Posterior cingulate gyrus (tissue), 11 donors: ENCODE measurements around the gene USE1.

ENCODE experiments used
- DNase-seq, 10 donors: peaks; one replicate each; pipeline versions ENCODE4 v3.0.0 to v3.0.0-alpha.2; 2020 to 2021; ENCODE audit warnings: mixed read lengths in 3 of 10
- intact Hi-C: fragments of 100-400 bp; cut with DNase I; formaldehyde crosslinking; loops from one replicate; pipeline ENCODE4 v1.15.1; 2023

Gene USE1

DNA sequence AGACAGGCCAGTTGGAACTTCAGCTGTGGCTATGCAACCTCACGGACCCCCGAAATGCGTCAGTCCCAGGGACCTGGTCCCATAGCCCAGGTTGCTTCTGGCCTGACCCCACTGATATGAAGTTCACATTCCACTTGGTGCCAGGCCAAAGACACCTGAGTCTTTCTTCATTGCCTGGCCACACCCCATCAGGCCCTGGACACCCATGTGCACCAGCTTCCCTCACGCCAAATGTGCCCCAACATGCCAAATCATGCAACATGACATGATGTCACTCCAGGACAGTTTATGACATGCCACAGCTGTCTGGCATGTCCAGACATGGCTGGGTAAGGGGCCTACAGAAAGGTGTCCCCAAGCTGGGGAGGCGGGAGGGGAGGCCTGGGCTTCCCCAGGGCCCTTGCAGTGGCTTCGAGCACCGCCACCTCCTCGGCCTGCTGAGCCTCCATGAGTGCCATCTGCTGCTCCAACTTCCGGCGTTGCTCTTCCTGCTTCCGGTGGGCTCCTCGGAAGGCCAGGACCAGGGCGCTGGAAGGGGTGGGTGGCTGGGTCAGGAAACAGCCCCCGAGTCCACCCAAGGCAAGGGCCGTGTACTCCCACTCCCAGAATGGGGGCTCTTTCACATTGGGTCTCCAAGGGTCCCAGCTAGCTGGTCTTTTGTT is 34.9 kb downstream of the USE1 start:
- no peak for DNase-seq
- intact Hi-C loops, result no loop called here

DNA sequence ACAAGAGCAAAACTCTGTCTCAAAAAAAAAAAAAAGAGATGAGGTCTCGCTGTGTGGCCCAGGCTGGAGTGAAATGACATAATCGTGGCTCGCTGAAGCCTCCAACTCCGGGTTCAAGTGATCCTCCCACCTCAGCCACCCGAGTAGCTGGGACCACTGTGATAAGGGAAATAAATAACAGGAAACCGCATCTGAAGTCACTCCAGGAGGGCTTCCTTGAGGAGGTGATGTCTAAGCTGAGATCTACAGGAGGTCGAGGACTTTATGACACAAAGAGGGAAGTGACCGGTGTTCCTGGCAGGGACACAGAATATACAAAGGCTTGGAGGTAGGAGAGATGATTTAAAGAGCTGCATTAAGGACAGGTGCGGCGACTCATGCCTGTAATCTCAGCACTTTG is 39.5 kb downstream of the USE1 start:
- no peak for DNase-seq
- intact Hi-C loops, result no loop called here

DNA sequence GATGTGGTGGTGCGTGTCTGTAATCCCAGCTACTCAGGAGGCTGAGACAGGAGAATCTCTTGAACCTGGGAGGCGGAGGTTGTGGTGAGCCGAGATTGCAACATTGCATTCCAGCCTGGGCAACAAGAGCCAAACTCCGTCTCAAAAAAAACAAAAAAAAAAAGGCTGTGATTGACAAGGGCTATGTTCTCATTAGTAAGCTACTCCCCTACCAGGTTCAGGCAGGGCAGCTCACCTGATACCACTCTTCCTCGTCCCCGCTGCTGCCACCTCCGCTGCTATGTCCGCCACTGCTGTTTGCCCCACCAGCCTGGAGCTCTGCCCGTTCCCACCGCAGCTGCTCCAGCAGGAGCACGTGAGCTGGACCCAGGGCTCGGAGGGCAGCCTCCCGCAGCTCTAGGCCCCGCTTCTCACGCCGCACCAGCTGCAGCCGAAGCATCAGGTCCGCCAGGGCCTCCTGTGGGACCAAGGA is 40.0 kb downstream of the USE1 start:
- intact Hi-C loops, result no loop called here
- no peak for DNase-seq

DNA sequence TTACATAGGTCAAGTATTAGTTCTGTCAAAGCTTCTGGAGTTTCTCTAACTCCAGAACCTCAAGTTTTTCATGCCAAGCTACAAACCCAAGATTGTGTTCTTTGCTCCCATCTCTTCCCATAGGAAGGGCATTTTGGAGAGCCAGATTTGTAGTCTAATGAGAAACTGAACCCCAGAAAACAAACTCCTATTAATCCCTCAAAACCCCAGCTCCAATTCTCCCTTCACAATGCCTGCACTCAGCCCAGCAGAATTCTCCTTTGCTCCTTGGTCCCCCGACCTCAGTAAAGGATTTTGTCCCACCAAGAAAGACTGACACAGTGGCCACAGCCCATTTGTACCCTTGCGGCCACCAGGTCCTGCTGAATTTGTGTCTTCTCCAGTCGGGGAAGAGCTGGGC is 41.0 kb downstream of the USE1 start:
- intact Hi-C loops, result no loop called here
- no peak for DNase-seq

DNA sequence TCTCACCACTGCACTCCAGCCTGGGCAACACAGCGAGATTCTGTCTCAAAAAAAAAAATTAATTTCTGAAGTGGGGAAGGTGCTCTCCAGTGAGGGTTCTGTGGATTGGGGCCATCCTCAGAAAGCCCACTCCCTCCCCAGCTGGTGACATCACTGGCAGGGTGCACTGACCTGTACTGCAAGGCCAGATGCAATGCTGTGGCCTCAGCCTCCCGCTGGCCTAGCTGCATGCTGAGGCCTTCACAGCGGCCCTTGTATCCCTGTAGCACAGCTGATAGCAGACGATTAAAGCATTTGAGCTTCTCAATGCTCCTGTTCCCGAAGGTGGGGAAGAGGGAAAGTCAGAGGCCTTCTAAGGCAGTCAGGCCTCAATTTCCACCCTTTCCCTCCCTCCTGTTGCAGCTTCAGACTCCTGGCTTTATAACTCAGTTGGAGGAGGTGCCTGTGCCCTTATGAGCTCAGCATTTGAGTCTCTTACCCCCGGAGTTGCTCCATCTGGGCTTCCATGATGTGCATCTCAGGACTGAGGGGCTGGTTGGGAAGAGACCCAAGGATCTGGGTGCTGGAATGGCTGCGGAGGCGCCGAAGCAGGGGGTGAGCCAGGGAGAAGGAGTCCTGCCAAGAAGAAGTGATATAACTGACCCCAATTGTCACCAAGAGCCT is 44.1 kb downstream of the USE1 start:
- intact Hi-C loops, result no loop called here
- DNase-seq, result no peak

DNA sequence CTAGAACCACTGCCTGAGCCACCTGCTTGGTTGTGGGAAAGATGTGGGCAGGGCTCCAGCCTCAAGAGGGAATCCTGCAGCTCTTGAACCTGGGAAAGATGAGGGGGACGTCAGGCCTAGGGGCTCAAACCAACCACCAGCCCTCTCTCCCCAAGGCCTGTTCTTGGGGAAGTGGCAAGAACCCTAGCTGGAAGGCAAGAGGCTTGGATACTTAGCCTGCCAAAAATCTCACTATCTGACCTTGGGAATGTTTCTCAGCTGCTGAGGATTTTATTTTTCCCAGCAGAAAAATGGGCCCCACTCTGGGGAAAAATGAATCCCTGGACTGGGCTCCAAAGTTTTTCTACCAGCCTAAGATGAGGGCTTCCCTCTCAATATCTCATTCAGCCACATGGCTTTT is 44.8 kb downstream of the USE1 start:
- intact Hi-C loops, result loop anchor here (10.0 kb wide), 1 partner anchor 45 kb away; the partner anchor contains the start of gene USE1

DNA sequence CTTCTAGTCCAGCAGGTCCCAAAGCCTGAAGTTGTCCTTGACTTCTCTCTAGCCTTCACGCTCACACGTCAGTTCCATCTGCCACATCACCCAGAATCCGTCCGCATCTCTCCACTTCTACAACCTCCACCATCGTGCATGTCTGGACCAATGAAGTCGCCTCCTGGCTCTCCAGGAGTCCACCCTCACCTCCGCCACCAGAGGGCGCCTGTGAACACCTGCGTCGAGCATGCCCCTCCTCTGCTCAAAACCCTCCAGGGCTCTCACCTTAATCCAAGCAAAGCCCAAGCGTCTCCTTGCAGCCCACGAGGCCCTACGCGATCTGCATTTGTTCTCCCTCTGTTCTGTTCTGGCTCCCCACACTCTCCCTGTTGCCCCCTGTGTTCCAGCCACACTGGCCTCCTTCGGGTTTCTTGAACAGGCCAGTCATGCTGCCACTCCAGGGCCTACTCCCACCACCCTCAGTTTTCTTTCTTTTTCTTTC is 45.7 kb downstream of the USE1 start:
- DNase-seq, result peak in 7 of 10 donors; percentile 31 to 89 (median 68)
- intact Hi-C loops, result loop anchor here (10.0 kb wide), 1 partner anchor 46 kb away; the partner anchor contains the start of gene USE1

More for the DNA sequence above, 44.8 kb downstream of the USE1 start:
- DNase-seq, result no peak

DNA sequence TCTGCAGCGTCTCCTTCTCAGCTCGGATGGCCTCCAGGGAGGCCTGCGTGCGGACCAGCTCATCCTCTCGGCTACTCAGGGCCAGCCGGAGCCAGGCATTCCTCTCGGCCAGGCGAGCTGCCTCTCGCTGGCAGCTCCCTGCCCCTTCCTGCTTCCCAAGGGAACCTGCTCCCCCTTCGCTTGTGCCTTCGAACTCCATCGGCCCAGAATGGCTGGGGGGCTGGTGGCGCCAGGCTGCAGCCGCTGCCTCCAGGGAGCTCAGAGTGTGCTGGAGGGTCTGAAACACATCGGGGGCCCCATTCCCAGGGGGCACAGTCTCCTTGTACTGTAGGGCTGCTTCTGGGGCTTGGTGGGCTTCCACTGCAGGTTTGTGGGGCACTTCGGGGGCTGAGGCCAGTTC is 47.4 kb downstream of the USE1 start:
- intact Hi-C loops, result loop anchor here (10.0 kb wide), 1 partner anchor 48 kb away; the partner anchor contains the start of gene USE1
- no peak for DNase-seq

DNA sequence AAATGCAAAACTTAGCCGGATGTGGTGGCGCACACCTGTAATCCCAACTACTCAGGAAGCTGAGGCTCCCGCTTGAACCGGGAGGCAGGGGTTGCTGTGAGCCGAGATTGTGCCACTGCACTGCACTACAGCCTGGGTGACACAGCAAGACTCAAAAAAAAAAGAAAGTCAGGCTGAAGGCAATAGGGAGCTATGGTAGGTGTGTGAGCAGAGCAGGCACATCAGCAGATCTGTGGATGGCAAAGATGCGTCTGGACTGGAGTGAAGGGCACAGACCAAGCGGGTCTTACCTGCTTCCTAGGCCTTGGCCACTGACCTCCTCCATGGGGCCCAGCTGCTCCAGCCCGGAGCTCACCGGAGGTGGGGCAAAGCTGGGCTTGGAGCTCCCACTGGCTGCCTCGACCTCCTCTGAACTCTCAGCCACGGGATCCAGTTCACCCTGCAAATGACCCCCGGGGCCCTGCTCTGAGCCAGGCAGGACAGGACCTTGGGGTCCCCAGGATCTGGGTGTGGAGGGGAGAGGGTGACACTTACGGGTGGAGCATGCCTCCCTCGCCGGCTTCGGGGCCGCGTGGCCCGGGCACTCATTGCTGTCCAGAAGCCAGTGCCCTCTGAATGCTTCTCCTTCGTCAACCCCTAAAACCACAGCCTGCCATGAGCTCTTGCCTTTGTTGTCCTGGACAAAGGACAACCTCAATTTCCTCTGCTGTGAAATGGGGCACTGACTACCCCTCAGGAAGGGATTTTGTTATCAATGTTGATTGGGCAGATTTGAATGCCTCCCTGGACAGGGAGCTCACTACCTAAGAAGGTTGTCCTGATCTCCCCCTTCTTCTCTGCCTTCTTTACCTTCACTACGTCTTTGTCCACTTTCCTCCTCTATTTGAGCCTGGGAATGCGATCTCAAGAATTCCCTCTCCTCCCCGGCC is 48.8 kb downstream of the USE1 start:
- intact Hi-C loops, result loop anchor here (10.0 kb wide), 1 partner anchor 49 kb away; the partner anchor contains the start of gene USE1
- DNase-seq, result no peak

DNA sequence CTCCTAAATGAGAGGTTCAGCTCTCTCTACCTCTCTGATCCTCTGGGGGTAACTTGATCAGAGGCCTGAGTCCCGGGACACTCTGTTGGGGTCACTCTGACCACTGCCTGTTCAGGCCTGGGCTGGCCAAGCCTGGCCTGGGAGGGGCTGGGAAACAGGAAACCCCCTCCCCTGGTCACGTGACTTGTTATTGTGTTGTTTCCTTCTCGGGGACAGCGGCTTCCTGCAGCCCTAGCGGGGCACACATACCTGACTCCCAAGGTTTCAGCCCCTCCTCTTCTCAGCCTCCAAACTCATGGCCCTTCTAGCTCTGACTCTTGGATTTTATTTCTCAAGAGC is 49.5 kb downstream of the USE1 start, which contains the start of gene USHBP1:
USHBP1 (minus strand) TSS at position 105 of the 339 bp plus-strand sequence. CDS start 446 bp downstream, outside the sequence.
- intact Hi-C loops, result loop anchor here (10.0 kb wide), 1 partner anchor 50 kb away; the partner anchor contains the start of gene USE1
- DNase-seq, result no peak

DNA sequence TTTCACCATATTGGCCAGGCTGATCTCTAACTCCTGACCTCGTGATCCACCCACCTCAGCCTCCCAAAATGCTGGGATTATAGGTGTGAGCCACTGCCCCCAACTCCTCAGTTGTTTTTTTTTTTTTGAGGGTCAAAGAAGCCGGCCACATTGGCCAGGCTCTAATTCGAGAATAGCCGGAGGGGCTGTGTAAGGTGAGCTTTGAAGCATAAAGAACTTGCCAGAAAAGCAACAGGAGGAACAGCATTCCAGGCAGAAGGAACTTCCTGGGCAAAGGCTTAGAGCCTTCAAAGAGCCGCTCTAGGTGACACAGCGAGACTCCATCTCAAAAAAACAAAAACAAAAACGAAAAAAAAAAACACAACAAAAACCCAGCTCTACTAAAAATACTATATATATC is 50.9 kb downstream of the USE1 start:
- intact Hi-C loops, result loop anchor here (5.0 to 10.0 kb wide), 2 partner anchors 41 to 51 kb away; partner anchors contain the start of genes DDA1, MRPL34 and USE1
- no peak for DNase-seq

DNA sequence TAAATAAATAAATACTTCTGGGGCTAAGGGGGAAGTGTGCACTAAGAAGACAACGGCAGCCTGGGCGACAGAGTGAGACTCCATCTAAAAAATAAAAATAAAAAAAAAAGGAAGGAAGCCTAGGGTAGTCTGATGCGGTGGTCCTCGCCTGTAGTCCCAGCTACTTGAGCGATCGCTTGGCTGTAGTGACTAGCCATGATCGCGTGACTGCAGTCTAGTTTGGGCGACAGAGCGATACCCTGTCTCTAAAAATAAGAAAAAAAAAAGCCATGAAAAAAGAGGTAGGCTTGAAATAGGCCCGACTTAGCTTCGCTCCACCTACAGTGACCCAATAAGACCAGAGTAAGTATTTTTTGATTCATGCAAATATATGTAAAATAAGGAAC is 51.4 kb downstream of the USE1 start:
- intact Hi-C loops, result loop anchor here (5.0 to 10.0 kb wide), 2 partner anchors 41 to 52 kb away; partner anchors contain the start of genes DDA1, MRPL34 and USE1
- DNase-seq, result no peak

DNA sequence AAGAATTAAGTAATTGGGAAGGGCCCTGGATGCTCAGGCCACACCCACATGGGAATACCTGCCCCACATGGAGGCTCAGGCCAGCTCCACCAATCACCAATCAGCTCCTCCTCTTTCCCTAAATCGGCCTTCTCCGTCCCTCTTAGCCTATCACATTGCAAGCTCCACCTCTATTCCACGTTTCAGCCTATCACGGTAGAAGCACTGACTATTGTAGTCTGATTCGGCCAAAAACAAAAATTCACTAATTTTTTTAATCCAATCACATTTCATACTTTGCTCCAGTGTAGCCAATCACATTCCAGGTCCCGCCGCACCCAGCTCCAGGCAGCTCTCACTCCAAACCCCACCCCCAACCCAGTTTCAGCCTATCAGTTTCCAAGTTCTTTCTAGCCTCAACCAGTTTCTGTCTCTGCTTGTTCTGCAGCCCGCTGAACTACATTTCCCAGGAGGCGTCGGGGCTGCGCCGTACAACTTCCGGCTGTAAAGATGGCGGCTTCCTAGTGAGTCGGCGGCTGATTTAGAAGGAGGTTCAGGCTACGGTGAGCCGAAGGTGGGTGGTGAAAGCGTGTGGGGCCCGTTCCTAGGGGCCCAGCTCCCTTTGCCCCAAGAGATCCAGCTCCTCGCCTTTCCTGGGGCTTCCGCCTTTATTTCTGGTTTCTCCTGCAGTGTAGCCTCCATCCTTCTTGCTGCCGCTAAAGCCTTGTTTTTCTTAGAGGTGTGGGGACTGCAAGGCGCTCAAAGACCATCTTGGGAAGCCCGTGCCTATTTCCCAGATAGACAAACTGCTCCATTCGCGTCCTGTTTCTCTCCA is 52.0 kb downstream of the USE1 start, which contains the start of gene BABAM1:
BABAM1 (plus strand) TSS at position 469 of the 814 bp plus-strand sequence. CDS start 1,364 bp downstream, outside the sequence.
- intact Hi-C loops, result loop anchor here (5.0 to 10.0 kb wide), 2 partner anchors 40 to 52 kb away; partner anchors contain the start of genes DDA1, MRPL34 and USE1
- DNase-seq, result peak; percentile 92 to 99 (median 96)

DNA sequence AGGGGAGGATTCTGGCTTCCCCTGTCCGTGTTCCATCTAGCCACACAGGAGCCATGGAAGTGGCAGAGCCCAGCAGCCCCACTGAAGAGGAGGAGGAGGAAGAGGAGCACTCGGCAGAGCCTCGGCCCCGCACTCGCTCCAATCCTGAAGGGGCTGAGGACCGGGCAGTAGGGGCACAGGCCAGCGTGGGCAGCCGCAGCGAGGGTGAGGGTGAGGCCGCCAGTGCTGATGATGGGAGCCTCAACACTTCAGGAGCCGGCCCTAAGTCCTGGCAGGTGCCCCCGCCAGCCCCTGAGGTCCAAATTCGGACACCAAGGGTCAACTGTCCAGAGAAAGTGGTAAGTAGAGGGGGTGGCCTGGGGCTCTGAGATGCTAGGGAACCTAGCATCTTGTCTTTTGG is 53.6 kb downstream of the USE1 start:
- intact Hi-C loops, result loop anchor here (5.0 to 10.0 kb wide), 2 partner anchors 39 to 54 kb away; partner anchors contain the start of genes DDA1, MRPL34 and USE1
- DNase-seq, result no peak
